NCI-H82 treated with DMSO at 0.1 percent for 48 hours (cell line): ENCODE measurements around the gene ARPP19.
"Not testable (repeated sequence)": the region's sequence is repeated elsewhere in the genome, so short reads cannot be mapped to it uniquely, and the experiment has no call there.

Experiments
- DNase-seq: peaks from one replicate; lab custom pipeline; 2025; ENCODE audit not compliant: unreplicated experiment; lab: John Stamatoyannopoulos, UW

ARPP19 gene

DNA sequence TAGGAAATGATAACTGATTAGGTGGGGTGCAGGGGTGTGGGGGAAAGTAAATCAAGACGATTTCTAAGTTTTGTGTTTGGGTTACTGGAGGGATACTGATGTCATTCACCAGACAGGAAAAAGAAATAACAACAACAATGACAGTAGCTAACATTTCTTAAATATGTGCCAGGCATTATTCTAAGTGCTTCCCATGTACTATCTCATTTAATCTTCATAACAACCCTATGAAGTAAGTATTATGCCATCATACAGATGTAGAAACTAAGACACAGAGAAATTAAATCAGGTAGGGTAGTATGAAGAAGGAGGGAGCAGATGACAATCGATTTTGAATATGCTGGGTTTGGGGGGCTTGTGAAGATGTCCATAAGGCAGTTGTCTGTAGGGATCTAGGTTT lies 53.5 kb downstream of the ARPP19 start:
- DNase-seq: no peak

DNA sequence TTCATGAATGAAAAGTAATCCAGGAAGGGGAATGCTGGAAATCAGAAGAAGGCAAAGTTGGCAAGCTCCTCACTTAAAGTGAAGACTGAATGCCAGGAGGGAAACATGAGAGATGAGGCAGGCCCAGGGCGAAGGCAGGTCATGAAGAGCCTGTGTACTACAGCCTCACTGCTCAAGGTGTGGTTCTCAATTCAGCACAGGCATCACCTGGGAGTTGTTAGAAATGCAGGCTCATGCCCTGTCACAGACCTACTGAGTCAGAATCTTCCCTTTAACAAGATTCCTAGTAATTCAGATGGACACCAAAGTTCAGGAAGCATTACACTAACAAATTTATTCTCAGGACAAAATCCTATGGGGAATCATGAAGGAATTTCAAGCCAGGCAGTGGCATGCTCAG lies 54.3 kb downstream of the ARPP19 start:
- no peak for DNase-seq

DNA sequence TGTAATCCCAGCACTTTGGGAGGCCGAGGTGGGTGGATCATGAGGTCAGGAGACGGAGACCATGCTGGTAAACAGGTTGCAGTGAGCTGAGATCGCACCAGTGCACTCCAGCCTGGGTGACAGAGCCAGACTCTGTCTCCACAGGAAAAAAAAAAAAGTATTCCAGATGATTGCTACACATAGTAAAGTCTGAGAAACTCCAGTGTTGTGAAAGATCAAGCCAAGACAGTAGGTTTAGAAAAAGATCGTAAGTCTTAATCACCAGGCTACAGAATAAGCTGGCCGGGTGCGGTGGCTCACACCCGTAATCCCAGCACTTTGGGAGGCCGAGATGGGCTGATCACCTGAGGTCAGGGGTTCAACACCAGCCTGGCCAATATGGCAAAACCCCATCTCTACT lies 56.0 kb downstream of the ARPP19 start:
- not testable (repeated sequence) for DNase-seq

- DNase-seq: no peak
Observed at GRCh38 chr15:52511084-52511483, 57.7 kb downstream of the ARPP19 start.

DNA sequence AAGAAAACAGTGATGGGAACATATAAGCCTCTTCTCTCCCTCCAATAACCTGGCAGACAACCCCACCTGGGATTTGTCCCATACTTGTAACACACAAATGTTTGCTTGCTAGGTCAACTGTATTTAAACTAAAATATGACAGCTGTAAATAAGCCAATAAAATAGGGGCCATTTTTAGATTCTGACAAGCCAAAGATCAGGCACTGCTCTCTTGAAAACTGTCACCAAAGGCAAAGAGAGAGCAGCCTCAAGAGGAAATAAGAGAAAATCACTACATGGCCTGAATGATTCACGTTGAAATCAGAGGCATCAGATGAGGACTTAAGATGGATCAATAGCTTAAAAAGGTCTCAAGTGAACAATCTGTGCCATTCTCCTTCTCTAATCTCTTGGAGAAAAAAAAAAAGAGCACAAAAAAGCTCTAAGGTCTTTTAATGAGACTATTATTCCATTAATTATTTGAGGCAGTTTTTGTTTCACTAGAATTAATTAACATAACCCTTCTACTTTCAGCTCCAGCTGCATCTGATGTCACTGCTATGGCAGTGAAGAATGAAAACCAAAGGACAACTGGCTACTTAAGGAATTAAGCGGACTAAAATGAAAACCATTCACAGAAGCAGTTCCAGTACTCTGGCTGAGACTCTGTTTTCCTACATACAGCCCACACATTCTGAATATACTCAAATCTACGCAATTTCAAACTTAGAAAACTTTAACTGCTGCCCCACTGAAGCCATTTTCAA lies 59.2 kb downstream of the ARPP19 start:
- peak; percentile 38 for DNase-seq

GRCh38 chr15:52506549-52506948 lies 62.3 kb downstream of the ARPP19 start:
- DNase-seq: no peak

DNA sequence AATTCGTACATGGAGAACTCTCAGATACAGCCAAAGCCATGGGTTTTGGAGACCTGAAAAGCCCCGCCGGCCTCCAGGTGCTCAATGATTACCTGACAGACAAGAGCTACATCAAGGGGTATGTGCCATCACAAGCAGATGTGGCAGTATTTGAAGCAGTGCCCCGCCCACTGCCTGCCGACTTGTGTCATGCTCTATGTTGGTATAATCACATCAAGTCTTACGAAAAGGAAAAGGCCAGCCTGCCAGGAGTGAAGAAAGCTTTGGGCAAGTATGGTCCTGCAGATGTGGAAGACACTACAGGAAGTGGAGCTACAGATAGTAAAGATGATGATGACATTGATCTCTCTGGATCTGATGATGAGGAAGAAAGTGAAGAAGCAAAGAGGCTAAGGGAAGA lies 63.7 kb downstream of the ARPP19 start:
- DNase-seq: no peak

GRCh38 chr15:52503788-52504496 lies 64.9 kb downstream of the ARPP19 start:
- no peak for DNase-seq

- no peak for DNase-seq
Observed at GRCh38 chr15:52502608-52503007, 66.2 kb downstream of the ARPP19 start.

DNA sequence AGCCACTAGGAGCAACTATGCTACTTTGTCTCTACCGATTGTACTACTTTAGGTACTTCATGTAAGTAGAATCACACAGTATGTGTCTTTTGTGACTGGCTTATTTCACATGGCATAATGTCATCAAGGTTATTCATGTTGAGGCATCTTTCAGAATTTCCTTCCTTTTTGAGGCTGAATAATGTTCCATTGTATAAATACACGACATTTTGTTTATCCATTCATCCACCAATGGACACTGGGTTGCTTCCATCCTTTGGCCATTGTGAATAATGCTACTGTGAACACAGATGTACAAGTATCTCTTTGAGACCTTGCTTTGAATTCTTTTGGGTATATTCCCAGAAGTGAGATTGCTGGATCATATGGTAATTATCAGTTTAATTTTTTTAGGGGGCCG lies 69.3 kb downstream of the ARPP19 start:
- DNase-seq: no peak

GRCh38 chr15:52498706-52499105 lies 70.1 kb downstream of the ARPP19 start:
- no peak for DNase-seq
